WTC11 (cell line): Measurements from ENCODE around the gene DLX6. TPM values are rescaled to one million over a fixed set of nuclear protein-coding genes. Genes with fewer than 3 reads are reported as not detected.

ENCODE experiments used
- ATAC-seq: fragments of 200-7000 bp; cut with Tn5 transposase; 2 replicates; pipeline ENCODE4 v1.10.0; 2021; ENCODE audit warnings: mild to moderate bottlenecking, moderate library complexity
- CTCF ChIA-PET: fragments of 300-600 bp; sonication (Branson Sonifier 250); formaldehyde crosslinking; loops from one replicate; lab custom pipeline; 2021; ENCODE audit warnings: antibody characterized with exemption; lab: Charles Lee
- POLR2A ChIA-PET: fragments of 350-600 bp; sonication (Branson Sonifier 250); formaldehyde crosslinking; loops from one replicate; lab custom pipeline; 2021; ENCODE audit warnings: antibody characterized with exemption; lab: Charles Lee
- DNase-seq: peaks from one replicate; pipeline ENCODE4 v3.0.0; 2021; ENCODE audit warnings: low spot score
- H3K27ac Mint-ChIP-seq: 2 replicates; pipeline ENCODE4 v1.8.0; 2021; ENCODE audit warnings: mixed read lengths
- H3K27me3 Mint-ChIP-seq: 2 replicates; pipeline ENCODE4 v1.8.0; 2021; ENCODE audit warnings: low read depth, mild to moderate bottlenecking, moderate library complexity, mixed read lengths
- H3K36me3 Mint-ChIP-seq: 2 replicates; pipeline ENCODE4 v1.8.0; 2021; ENCODE audit warnings: mixed read lengths
- H3K4me1 Mint-ChIP-seq: 2 replicates; pipeline ENCODE4 v1.8.0; 2022; ENCODE audit warnings: mixed read lengths
- H3K4me3 Mint-ChIP-seq: 2 replicates; pipeline ENCODE4 v1.8.0; 2021; ENCODE audit warnings: mild to moderate bottlenecking, moderate library complexity, mixed read lengths
- H3K9me3 Mint-ChIP-seq: 2 replicates; pipeline ENCODE4 v1.8.0; 2021; ENCODE audit warnings: mixed read lengths
- AR ChIP-seq: fragments of 250-450 bp; sonication (Bioruptor Pico); IDR thresholded peaks from 2 replicates; pipeline ENCODE4 v1.9.0; 2021; ENCODE audit warnings: mild to moderate bottlenecking
- ATF2 ChIP-seq: sonication (generic); formaldehyde crosslinking; IDR thresholded peaks from 2 replicates; pipeline ENCODE4 v1.8.1; 2022; ENCODE audit warnings: low read depth, missing genetic modification reagents, borderline replicate concordance
- CREB1 ChIP-seq: sonication (generic); formaldehyde crosslinking; IDR thresholded peaks from 2 replicates; pipeline ENCODE4 v1.8.0; 2023; ENCODE audit warnings: mild to moderate bottlenecking, missing genetic modification reagents
- E2F1 ChIP-seq: sonication (generic); formaldehyde crosslinking; IDR thresholded peaks from 2 replicates; pipeline ENCODE4 v1.8.0; 2022; ENCODE audit warnings: mild to moderate bottlenecking, missing genetic modification reagents
- FOXJ3 ChIP-seq: sonication (generic); formaldehyde crosslinking; IDR thresholded peaks from 2 replicates; pipeline ENCODE4 v1.9.0; 2021; ENCODE audit warnings: missing genetic modification reagents, mild to moderate bottlenecking, borderline replicate concordance
- JUN ChIP-seq: sonication (generic); formaldehyde crosslinking; IDR thresholded peaks from 2 replicates; pipeline ENCODE4 v1.8.0; 2023; ENCODE audit warnings: mild to moderate bottlenecking, missing genetic modification reagents
- NFATC4 ChIP-seq: fragments of 250-450 bp; sonication (Bioruptor Pico); IDR thresholded peaks from 2 replicates; pipeline ENCODE4 v1.9.0; 2021; ENCODE audit warnings: mild to moderate bottlenecking
- NFYB ChIP-seq: sonication (generic); formaldehyde crosslinking; conservative IDR thresholded peaks from 2 replicates; pipeline ENCODE4 v1.8.0; 2022; ENCODE audit warnings: low read depth, missing genetic modification reagents
- NR2C2 ChIP-seq: sonication (generic); formaldehyde crosslinking; IDR thresholded peaks from 2 replicates; pipeline ENCODE4 v1.8.0; 2022; ENCODE audit warnings: mild to moderate bottlenecking, missing genetic modification reagents
- TEAD1 ChIP-seq: sonication (generic); formaldehyde crosslinking; IDR thresholded peaks from 2 replicates; pipeline ENCODE4 v1.8.0; 2022; ENCODE audit warnings: mild to moderate bottlenecking, missing genetic modification reagents
- ZBTB43 ChIP-seq: sonication (generic); formaldehyde crosslinking; IDR thresholded peaks from 2 replicates; pipeline ENCODE4 v1.8.1; 2023; ENCODE audit warnings: mild to moderate bottlenecking, missing genetic modification reagents
- ZNF281 ChIP-seq: sonication (generic); formaldehyde crosslinking; IDR thresholded peaks from 2 replicates; pipeline ENCODE4 v1.8.0; 2023; ENCODE audit warnings: mild to moderate bottlenecking, missing genetic modification reagents
- ZNF512 ChIP-seq: sonication (generic); formaldehyde crosslinking; IDR thresholded peaks from 2 replicates; pipeline ENCODE4 v1.8.1; 2022; ENCODE audit warnings: missing genetic modification reagents, borderline replicate concordance
- ZNF532 ChIP-seq: fragments of 250-450 bp; sonication (Bioruptor Pico); IDR thresholded peaks from 2 replicates; pipeline ENCODE4 v1.9.0; 2021; ENCODE audit warnings: mild to moderate bottlenecking, borderline replicate concordance
- total RNA-seq: library from RNA; stranded (reverse); gene quantifications from 3 replicates; pipeline ENCODE4 v1.2.3, GENCODE V29; 2021

The DLX6 gene
- total RNA-seq, 1 experiment from 2014 or later = 0.09 TPM

- Mint-ChIP-seq H3K4me3 (no peak overlapping the region), H3K27me3 (peaks cover 100% of the 10 kb centered on the region), H3K27ac (no peak overlapping the region), H3K4me1 (peaks cover 53% of the 10 kb centered on the region), H3K36me3 (no peaks in the 10 kb centered on the region), H3K9me3 (no peaks in the 10 kb centered on the region)
- DNase-seq (no peak), ATAC-seq (no peak)
- ChIA-PET POLR2A (no interaction called here), CTCF (interaction anchor here (1.9 kb wide), 1 partner anchor 8 kb away, joined by 7 read pairs; no protein-coding TSS in a partner anchor)
- no peak for TF ChIP-seq FOXJ3 (CRISPR knock-in tag)
- TF ChIP-seq, all 79 proteins: peak for 0
Measured at GRCh38 chr7:97013845-97014134, 8.4 kb downstream of the DLX6 start.

GRCh38 chr7:97014145-97014750 is 8.9 kb downstream of the DLX6 start:
- ATAC-seq (no peak), DNase-seq (no peak)
- Mint-ChIP-seq H3K4me3 (no peak overlapping the region), H3K4me1 (peaks cover 58% of the 10 kb centered on the region), H3K9me3 (no peaks in the 10 kb centered on the region), H3K36me3 (no peaks in the 10 kb centered on the region), H3K27ac (no peak overlapping the region), H3K27me3 (peaks cover 100% of the 10 kb centered on the region)
- ChIA-PET CTCF (no interaction called here), POLR2A (interaction anchor here (0.8 kb wide), 1 partner anchor 25 kb away, joined by 4 read pairs; no protein-coding TSS in a partner anchor)
- no peak for TF ChIP-seq ZNF532 (CRISPR knock-in tag)
- TF ChIP-seq ATF2 = no peak
- no peak for TF ChIP-seq ZBTB43 (CRISPR knock-in tag)
- no peak for TF ChIP-seq NR2C2 (CRISPR knock-in tag)
- TF ChIP-seq ZNF281 (CRISPR knock-in tag) = no peak

- no peak overlapping the region for H3K4me3 Mint-ChIP-seq
- no peaks in the 10 kb centered on the region for H3K36me3 Mint-ChIP-seq
- no peaks in the 10 kb centered on the region for H3K9me3 Mint-ChIP-seq
- CTCF ChIA-PET = interaction anchor here (1.2 to 2.2 kb wide), 2 partner anchors 9 to 12 kb away, joined by 8 to 31 read pairs; partner anchors contain the start of gene DLX6
- peaks cover 55% of the 10 kb centered on the region for H3K4me1 Mint-ChIP-seq
- ATAC-seq (no peak), DNase-seq (no peak)
- H3K27me3 Mint-ChIP-seq = peaks cover 100% of the 10 kb centered on the region
- no peak overlapping the region for H3K27ac Mint-ChIP-seq
- POLR2A ChIA-PET = interaction anchor here (0.8 kb wide), 1 partner anchor 26 kb away, joined by 4 read pairs; no protein-coding TSS in a partner anchor
- TF ChIP-seq CREB1 (CRISPR knock-in tag) (no peak), AR (CRISPR knock-in tag) (no peak), NFYB (no peak), ZNF512 (CRISPR knock-in tag) (no peak), JUN (CRISPR knock-in tag) (no peak), NFATC4 (CRISPR knock-in tag) (no peak), E2F1 (CRISPR knock-in tag) (no peak), TEAD1 (CRISPR knock-in tag) (no peak)
Measured at GRCh38 chr7:97015279-97015678, 9.9 kb downstream of the DLX6 start.
